ENCODE data around the gene DMXL2. TPM values are rescaled to one million over a fixed set of nuclear protein-coding genes. Genes with fewer than 3 reads are reported as not detected.

The DMXL2 gene
- total and polyA plus RNA-seq, 9 of the 15 experiments (the other 6 are each of a cell fraction or from before 2014, with no cell fraction given) = 9.3 to 57.7 (median 30.7) TPM

- H3K4me1 ChIP-seq (replicated peaks in 1 of 2; ENCODE audit: control insufficient read depth in 2 of 2, insufficient read depth in 2 of 2, low read length in 2 of 2) = no peaks in the 10 kb centered on the region
- no peak overlapping the region for H3K4me3 ChIP-seq
- no peaks in the 10 kb centered on the region for H3K36me3 ChIP-seq (ENCODE audit: control insufficient read depth, insufficient read depth, low read length)
- no peak overlapping the region for H3K9ac ChIP-seq (ENCODE audit: insufficient read depth in 1 of 2, low read depth in 2 of 2, low read length in 2 of 2)
- H4K20me1 ChIP-seq (replicated peaks; ENCODE audit: control insufficient read depth, insufficient read depth, low read length) = no peaks in the 10 kb centered on the region
- FAIRE-seq (no peak), DNase-seq (ENCODE audit: extremely low read depth in 1 of 4, low spot score in 3 of 4) (no peak), ATAC-seq (no peak)
- no peaks in the 10 kb centered on the region for H3K79me2 ChIP-seq (ENCODE audit: control insufficient read depth, insufficient read depth, low read length)
- H3K9me1 ChIP-seq (ENCODE audit: control insufficient read depth, insufficient read depth, low read length) = no peaks in the 10 kb centered on the region
- 0% methylated on average over 4 of the region's 4 CpGs for WGBS (ENCODE audit: insufficient coverage, low coverage, missing lambda C conversion rate)
- in situ Hi-C loops (cut with MboI) (no loop called here), intact Hi-C loops (cut with micrococcal nuclease) (no loop called here)
- no peaks in the 10 kb centered on the region for H3K9me3 ChIP-seq (replicated peaks; ENCODE audit: control insufficient read depth, insufficient read depth, low read depth, low read length)
- H3K27me3 ChIP-seq (ENCODE audit: control insufficient read depth in 2 of 2, insufficient read depth in 2 of 2, low read length in 2 of 2) = peaks cover 6 to 8% of the 10 kb centered on the region in 2 experiments; a peak in 3 of 5 replicates
- H3K4me2 ChIP-seq (ENCODE audit: insufficient read depth, low read length) = no peak overlapping the region
- TF ChIP-seq ZMIZ1 (IDR thresholded peaks at IDR 0.05; ENCODE audit: low read depth in 2 of 2, low read length in 2 of 2) = no peak
- TF ChIP-seq CTCF (IDR thresholded peaks at IDR 0.05 in 2 of 3, conservative IDR thresholded peaks at IDR 0.05 in 1 of 3; ENCODE audit: insufficient read depth in 2 of 3, low read depth in 1 of 3, low read length in 3 of 3) = no peak
- no peak for TF ChIP-seq CSDE1 (IDR thresholded peaks at IDR 0.05)
- no peak for TF ChIP-seq BMI1 (IDR thresholded peaks at IDR 0.05; ENCODE audit: low read length)
- TF ChIP-seq CREBBP (IDR thresholded peaks at IDR 0.05; ENCODE audit: low read depth, low read length) = no peak
- TF ChIP-seq THRA (IDR thresholded peaks at IDR 0.05) = no peak
- TF ChIP-seq SMAD1 (IDR thresholded peaks at IDR 0.05; ENCODE audit: low read depth, low read length, partially characterized antibody) = no peak
- TF ChIP-seq ZFP1 (CRISPR knock-in tag; IDR thresholded peaks at IDR 0.05) = no peak
- TF ChIP-seq ZSCAN32 (CRISPR knock-in tag; IDR thresholded peaks at IDR 0.05) = no peak
- TF ChIP-seq NR4A1 (CRISPR knock-in tag; IDR thresholded peaks at IDR 0.05) = no peak
- TF ChIP-seq NR4A1 (tag; IDR thresholded peaks at IDR 0.05) = no peak
- CTCF ChIA-PET (ENCODE audit: low intra/inter-chr PET ratio) = no interaction called here
- no TSS peak for BruUV-seq (replicated peaks)
- H2AFZ ChIP-seq (ENCODE audit: low read depth, low read length) = no peak overlapping the region
- POLR2A ChIA-PET = interaction anchor here (0.5 kb wide), 1 partner anchor 1664 kb away, joined by 3 read pairs; no protein-coding TSS in a partner anchor
- H3K27ac ChIP-seq (ENCODE audit: extremely low read depth, low read depth, low read length) = no peak overlapping the region
Observed at GRCh38 chr15:51414256-51414860, 208.2 kb downstream of the DMXL2 start.
